Glutamatergic neuron (in vitro differentiated cells): ENCODE data around the gene CD44. TPM values are rescaled to one million over a fixed set of nuclear protein-coding genes. Genes with fewer than 3 reads are reported as not detected.

ENCODE experiments used
- DNase-seq: peaks from one replicate; pipeline ENCODE4 v3.0.0; 2022
- H3K27ac Mint-ChIP-seq: one replicate; pipeline ENCODE4 v1.8.0; 2020; ENCODE audit warnings: mild to moderate bottlenecking, mixed read lengths, inconsistent platforms; ENCODE audit not compliant: unreplicated experiment
- H3K27me3 Mint-ChIP-seq: one replicate; pipeline ENCODE4 v1.8.0; 2020; ENCODE audit warnings: mild to moderate bottlenecking, moderate library complexity, mixed read lengths, inconsistent platforms; ENCODE audit not compliant: unreplicated experiment
- H3K36me3 Mint-ChIP-seq: one replicate; pipeline ENCODE4 v1.8.0; 2020; ENCODE audit warnings: mild to moderate bottlenecking, mixed read lengths, inconsistent platforms; ENCODE audit not compliant: unreplicated experiment
- H3K4me1 Mint-ChIP-seq: one replicate; pipeline ENCODE4 v1.8.0; 2020; ENCODE audit warnings: mild to moderate bottlenecking, low read depth, mixed read lengths, inconsistent platforms; ENCODE audit not compliant: unreplicated experiment
- H3K4me3 Mint-ChIP-seq: one replicate; pipeline ENCODE4 v1.8.0; 2020; ENCODE audit warnings: mild to moderate bottlenecking, mixed read lengths, inconsistent platforms; ENCODE audit not compliant: unreplicated experiment
- H3K9me3 Mint-ChIP-seq: one replicate; pipeline ENCODE4 v1.8.0; 2020; ENCODE audit warnings: mild to moderate bottlenecking, moderate library complexity, mixed read lengths, inconsistent platforms; ENCODE audit not compliant: unreplicated experiment
- total RNA-seq: library from RNA; stranded (reverse); fragmentation: NEBNext Ultra II Directional; extraction: Animal tissue kit (Norgen Biotek cat#: 25700); gene quantifications from one replicate; pipeline ENCODE4 v1.2.1, GENCODE V29; 2021; ENCODE audit not compliant: unreplicated experiment
- TF ChIP-seq, protein P1 (sequence below): fragments of 200-600 bp; sonication (generic); IDR thresholded peaks from one replicate; pipeline ENCODE4 v1.5.0; 2021; ENCODE audit not compliant: partially characterized antibody, unreplicated experiment

The CD44 gene
- total RNA-seq, 1 donor from 2014 or later: 0.71 TPM

DNA sequence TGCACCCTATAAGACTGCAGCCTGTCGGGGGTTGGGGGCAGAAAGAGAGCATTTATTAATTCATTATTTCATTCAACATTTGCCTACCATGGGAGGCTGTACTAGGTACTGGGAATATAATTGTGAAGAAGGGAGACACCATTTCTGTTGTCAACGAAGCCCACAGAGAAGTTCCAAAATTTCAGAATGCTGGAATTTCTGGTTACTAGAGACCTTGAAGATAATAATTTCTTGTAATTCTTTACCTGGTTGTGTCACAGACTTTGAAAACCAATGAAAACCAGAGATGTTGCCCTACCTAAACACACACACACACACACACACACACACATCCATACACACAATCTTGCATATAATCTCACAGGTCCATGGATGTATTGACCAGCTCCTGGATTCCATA lies 30.1 kb downstream of the CD44 start:
- no peak overlapping the region for H3K4me3 Mint-ChIP-seq
- H3K9me3 Mint-ChIP-seq: no peaks in the 10 kb centered on the region
- H3K4me1 Mint-ChIP-seq: no peaks in the 10 kb centered on the region
- no peak overlapping the region for H3K27ac Mint-ChIP-seq
- no peaks in the 10 kb centered on the region for H3K36me3 Mint-ChIP-seq
- no peak for DNase-seq
- no peaks in the 10 kb centered on the region for H3K27me3 Mint-ChIP-seq
- TF ChIP-seq, protein P1, sequence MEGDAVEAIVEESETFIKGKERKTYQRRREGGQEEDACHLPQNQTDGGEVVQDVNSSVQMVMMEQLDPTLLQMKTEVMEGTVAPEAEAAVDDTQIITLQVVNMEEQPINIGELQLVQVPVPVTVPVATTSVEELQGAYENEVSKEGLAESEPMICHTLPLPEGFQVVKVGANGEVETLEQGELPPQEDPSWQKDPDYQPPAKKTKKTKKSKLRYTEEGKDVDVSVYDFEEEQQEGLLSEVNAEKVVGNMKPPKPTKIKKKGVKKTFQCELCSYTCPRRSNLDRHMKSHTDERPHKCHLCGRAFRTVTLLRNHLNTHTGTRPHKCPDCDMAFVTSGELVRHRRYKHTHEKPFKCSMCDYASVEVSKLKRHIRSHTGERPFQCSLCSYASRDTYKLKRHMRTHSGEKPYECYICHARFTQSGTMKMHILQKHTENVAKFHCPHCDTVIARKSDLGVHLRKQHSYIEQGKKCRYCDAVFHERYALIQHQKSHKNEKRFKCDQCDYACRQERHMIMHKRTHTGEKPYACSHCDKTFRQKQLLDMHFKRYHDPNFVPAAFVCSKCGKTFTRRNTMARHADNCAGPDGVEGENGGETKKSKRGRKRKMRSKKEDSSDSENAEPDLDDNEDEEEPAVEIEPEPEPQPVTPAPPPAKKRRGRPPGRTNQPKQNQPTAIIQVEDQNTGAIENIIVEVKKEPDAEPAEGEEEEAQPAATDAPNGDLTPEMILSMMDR: no peak

DNA sequence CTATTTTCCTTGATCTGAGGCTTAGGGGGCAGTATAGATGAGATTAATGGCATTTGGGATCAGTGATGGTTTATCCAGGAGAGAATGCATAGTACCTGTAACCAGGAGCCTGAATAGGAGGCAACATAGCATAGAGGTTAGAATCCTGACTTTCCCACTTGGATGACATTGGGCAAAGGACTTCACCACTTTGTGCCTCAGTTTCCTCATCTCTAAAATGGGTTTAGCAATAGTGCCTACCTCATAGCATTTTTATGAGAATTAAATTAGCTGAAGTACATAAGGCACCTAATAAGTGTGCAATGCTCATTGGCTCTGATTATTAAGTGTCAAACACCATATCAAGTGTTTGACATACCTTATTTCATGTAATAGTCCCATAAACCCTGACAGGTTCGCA lies 30.8 kb downstream of the CD44 start:
- Mint-ChIP-seq H3K9me3 (no peaks in the 10 kb centered on the region), H3K4me1 (no peaks in the 10 kb centered on the region), H3K36me3 (no peaks in the 10 kb centered on the region), H3K27me3 (no peaks in the 10 kb centered on the region), H3K27ac (no peak overlapping the region), H3K4me3 (no peak overlapping the region)
- TF ChIP-seq, protein P1: no peak
- DNase-seq: no peak

DNA sequence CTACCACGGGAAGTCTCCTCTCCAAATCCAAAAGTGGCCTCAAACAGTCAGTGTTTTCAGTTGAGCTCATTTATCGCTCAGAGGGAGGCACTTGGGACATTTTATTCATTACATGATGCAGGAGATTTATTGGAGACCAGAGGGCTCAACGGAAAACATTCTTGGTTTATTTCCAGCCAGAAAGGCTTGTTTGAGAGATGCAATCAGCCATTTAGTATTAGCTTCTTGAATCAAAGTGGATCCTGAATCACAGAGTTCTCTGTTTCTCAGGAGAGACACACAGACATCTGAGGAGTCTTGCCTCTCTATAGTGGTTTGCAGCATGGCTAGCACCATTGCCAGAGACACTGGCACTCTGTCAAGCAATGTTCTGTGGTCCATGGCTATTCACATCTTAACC lies 31.5 kb downstream of the CD44 start:
- no peak overlapping the region for H3K4me3 Mint-ChIP-seq
- no peaks in the 10 kb centered on the region for H3K9me3 Mint-ChIP-seq

DNA sequence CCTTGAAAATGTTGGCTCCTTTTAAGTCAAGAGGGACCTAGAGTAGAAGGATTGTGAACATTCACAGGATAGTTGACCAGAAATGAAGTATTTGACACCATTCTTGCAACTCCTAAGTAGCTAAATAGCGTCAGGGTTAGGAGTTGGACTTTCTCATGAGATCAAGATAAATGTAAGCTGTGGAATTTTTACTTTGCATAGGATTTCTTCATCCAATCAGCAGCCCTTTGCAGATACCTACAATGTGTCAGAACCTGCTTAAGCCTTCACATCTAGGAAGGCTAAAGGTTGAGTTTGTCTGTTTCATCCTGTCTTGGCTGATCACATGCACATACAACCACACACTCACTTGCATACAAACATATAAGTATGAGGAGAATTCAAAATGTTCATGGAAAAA lies 32.3 kb downstream of the CD44 start:
- TF ChIP-seq, protein P1: no peak
- Mint-ChIP-seq H3K4me3 (no peak overlapping the region), H3K36me3 (no peaks in the 10 kb centered on the region), H3K27ac (no peak overlapping the region), H3K4me1 (no peaks in the 10 kb centered on the region), H3K27me3 (no peaks in the 10 kb centered on the region), H3K9me3 (no peaks in the 10 kb centered on the region)
- no peak for DNase-seq

More for the DNA sequence above, 31.5 kb downstream of the CD44 start:
- Mint-ChIP-seq H3K4me1 (no peaks in the 10 kb centered on the region), H3K36me3 (no peaks in the 10 kb centered on the region), H3K27me3 (no peaks in the 10 kb centered on the region), H3K27ac (no peak overlapping the region)
- no peak for DNase-seq
- TF ChIP-seq, protein P1: no peak

DNA sequence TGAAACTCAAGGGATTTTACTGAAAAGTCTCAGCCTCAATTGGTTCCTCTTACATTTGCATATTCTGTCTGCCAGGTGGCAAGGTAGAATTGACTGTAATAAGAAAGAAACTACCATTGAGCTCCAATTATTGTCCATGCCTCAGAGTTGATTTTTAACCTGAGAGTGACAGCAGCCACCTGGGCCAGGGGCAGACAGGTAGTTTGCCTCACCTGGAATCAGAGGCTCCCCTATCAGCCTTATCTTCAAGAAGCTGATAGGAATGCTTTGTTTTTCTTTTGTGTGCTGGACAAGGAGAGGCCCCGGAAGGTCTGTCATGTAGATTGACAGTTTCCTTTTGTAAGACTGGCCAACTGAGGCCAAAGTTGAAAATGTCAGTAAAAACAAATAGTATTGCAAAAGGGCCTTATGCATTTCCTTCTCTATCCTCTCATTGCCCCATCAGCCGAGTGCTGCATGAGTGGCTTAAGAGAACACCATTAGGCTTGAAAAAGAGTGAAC lies 34.1 kb downstream of the CD44 start:
- Mint-ChIP-seq H3K27me3 (peaks cover 1% of the 10 kb centered on the region), H3K36me3 (no peaks in the 10 kb centered on the region), H3K4me1 (no peaks in the 10 kb centered on the region), H3K27ac (no peak overlapping the region), H3K4me3 (no peak overlapping the region), H3K9me3 (no peaks in the 10 kb centered on the region)
- no peak for DNase-seq
- TF ChIP-seq, protein P1: no peak
